ENCODE data around the gene PITPNB.

The PITPNB gene

GRCh38 chr22:27881421-27881820 is 37.6 kb downstream of the PITPNB start:
- DNase-seq, result peak in 46 of 56 donors; percentile 10 to 81 (median 52)

GRCh38 chr22:27880778-27881394 is 38.2 kb downstream of the PITPNB start:
- peak in 21 of 56 donors; percentile 9 to 83 (median 25) for DNase-seq

GRCh38 chr22:27879923-27880322 is 39.1 kb downstream of the PITPNB start:
- DNase-seq, result peak in 2 of 56 donors; percentile 13 to 14

GRCh38 chr22:27878541-27878940 is 40.5 kb downstream of the PITPNB start:
- DNase-seq, result no peak

- DNase-seq, result no peak
Observed at GRCh38 chr22:27877501-27877900, 41.6 kb downstream of the PITPNB start.

- DNase-seq, result peak in 2 of 56 donors; percentile 13 to 31
Observed at GRCh38 chr22:27876684-27877083, 42.4 kb downstream of the PITPNB start.

GRCh38 chr22:27875951-27876350 is 43.1 kb downstream of the PITPNB start:
- no peak for DNase-seq

- DNase-seq, result no peak
Observed at GRCh38 chr22:27874764-27875163, 44.3 kb downstream of the PITPNB start.

GRCh38 chr22:27874185-27874584 is 44.9 kb downstream of the PITPNB start:
- no peak for DNase-seq

- DNase-seq, result peak in 3 of 56 donors; percentile 17 to 21 (median 20)
Observed at GRCh38 chr22:27873472-27873871, 45.6 kb downstream of the PITPNB start.

- DNase-seq, result no peak
Observed at GRCh38 chr22:27872488-27872887, 46.6 kb downstream of the PITPNB start.

- DNase-seq, result no peak
Observed at GRCh38 chr22:27871306-27872014, 47.6 kb downstream of the PITPNB start.

- no peak for DNase-seq
Observed at GRCh38 chr22:27870234-27871191, 48.5 kb downstream of the PITPNB start.

- DNase-seq, result no peak
Observed at GRCh38 chr22:27868732-27869282, 50.2 kb downstream of the PITPNB start.

- no peak for DNase-seq
Observed at GRCh38 chr22:27867953-27868731, 50.9 kb downstream of the PITPNB start.

GRCh38 chr22:27867085-27867952 is 51.7 kb downstream of the PITPNB start:
- DNase-seq, result no peak

GRCh38 chr22:27866135-27867084 is 52.6 kb downstream of the PITPNB start:
- no peak for DNase-seq

GRCh38 chr22:27865496-27865895 is 53.6 kb downstream of the PITPNB start:
- no peak for DNase-seq

All from amygdala (tissue), 56 donors.